NAMALWA (cell line): ENCODE results near the gene MYCBPAP.
"Not testable (repeated sequence)": the region's sequence is repeated elsewhere in the genome, so short reads cannot be mapped to it uniquely, and the experiment has no call there.

Source experiments
- DNase-seq: peaks from one replicate; pipeline ENCODE4 v3.0.0-alpha.2; 2015; ENCODE audit warnings: low spot score

The MYCBPAP gene

GRCh38 chr17:50472286-50472685 is 36.0 kb upstream of the MYCBPAP start:
- no peak for DNase-seq

DNA sequence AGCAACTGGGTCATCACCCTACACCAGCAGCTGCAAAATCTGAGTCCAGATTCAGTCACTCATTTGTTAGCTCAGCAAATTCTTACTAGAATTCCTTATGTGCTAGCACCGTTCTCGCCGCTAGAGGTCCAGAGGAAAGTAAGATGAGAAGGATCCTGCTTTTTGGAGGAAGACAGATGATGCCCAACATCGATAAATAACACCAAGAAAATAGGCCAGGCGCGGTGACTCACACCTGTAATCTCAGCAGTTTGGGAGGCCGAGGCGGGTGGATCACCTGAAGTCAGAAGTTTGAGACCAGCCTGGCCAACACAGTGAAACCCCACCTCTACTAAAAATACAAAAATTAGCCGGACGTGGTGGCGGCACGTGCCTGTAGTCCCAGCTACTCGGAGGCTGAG is 35.5 kb upstream of the MYCBPAP start:
- not testable (repeated sequence) for DNase-seq

DNA sequence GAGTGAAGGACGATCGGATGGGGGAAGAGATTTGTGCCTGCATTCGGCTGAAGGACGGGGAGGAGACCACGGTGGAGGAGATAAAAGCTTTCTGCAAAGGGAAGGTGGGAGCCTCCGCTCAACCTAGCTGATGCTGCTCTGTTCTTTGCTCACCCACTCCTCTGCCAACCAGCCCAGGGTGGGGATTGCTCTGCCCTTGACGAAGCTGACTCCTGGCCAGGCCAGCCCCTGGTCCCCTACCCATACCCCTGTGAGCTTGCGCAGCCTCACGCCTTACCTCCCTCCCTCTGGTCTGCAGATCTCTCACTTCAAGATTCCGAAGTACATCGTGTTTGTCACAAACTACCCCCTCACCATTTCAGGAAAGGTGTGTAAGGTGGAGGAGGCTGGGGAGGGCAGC is 34.3 kb upstream of the MYCBPAP start:
- DNase-seq = no peak

DNA sequence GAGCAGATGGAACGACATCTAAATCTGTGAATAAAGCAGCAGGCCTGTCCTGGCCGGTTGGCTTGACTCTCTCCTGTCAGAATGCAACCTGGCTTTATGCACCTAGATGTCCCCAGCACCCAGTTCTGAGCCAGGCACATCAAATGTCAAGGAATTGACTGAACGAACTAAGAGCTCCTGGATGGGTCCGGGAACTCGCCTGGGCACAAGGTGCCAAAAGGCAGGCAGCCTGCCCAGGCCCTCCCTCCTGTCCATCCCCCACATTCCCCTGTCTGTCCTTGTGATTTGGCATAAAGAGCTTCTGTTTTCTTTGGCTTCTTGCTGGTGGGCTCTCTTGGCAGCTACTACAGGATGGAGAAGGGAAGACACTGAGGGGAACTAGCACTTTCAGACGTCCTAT is 33.7 kb upstream of the MYCBPAP start:
- no peak for DNase-seq

DNA sequence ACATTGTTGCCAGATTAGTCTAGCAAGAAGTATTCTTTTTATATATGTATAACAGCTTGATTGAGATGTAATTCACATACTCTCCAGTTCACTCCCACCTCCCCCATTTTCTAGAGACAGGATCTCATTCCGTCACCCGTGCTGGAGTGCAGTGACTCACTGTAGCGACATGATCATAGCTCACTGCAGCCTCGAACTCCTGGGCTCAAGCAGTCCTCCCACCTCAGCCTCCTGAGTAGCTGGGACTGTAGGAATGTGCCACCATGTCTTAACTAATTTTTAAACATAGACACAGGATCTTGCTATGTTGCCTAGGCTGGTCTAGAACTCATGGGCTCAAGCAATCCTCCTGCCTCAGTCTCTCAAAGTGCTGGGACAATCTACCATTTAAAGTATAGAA is 32.9 kb upstream of the MYCBPAP start:
- DNase-seq = no peak

- DNase-seq = not testable (repeated sequence)
Observed at GRCh38 chr17:50475775-50476544, 32.3 kb upstream of the MYCBPAP start.

DNA sequence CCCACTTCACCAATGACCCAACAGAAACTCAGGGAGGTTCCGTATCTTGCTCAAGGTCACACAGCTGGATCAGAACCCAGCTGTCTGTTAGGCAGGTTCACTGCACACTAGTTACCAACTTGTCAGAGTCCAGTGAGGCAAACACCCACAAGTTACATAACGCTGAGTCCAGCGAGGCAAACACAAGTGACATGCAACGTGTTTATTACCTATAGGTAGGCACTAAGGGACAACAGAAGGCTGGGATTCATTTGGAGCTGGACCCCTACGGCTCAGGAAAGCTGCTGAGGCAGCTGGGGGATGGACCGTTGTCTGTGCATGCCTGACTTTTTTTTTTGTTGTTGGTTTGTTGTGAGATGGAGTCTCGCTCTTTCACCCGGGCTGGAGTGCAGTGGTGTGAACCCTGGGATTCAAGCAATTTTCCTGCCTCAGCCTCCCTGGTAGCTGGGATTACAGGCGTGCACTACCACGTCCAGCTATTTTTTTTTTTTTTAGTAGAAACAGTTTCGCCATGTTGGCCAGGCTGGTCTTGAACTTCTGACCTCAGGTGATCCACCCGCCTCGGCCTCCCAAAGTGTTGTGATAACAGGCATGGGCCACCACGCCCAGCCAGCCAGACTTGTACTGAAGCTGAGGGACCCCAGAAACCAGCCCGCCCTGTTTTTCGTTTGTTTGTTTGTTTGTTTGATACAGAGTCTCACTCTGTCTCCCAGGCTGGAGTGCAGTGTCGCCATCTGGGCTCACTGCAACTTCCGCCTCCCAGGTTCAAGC is 31.5 kb upstream of the MYCBPAP start:
- DNase-seq = no peak

DNA sequence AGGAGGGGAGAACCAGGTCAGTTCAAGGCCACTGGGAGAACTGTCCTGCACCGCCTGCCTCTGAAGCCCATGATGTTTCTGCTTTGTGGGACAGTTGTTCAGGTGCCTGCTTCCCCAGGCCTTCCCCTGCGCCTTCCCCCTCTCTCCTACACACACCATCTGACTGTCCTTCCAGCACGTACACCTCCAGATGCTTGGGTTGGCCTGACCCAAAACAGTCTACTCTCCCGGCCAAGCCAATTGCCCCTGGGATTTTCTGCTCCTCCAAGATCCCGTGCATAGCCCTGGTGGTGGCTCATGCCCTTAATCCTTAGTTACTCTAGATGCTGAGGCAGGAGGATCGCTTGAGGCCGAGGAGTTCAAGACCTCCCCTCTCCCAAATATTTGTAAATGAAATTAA is 30.3 kb upstream of the MYCBPAP start:
- DNase-seq = no peak

DNA sequence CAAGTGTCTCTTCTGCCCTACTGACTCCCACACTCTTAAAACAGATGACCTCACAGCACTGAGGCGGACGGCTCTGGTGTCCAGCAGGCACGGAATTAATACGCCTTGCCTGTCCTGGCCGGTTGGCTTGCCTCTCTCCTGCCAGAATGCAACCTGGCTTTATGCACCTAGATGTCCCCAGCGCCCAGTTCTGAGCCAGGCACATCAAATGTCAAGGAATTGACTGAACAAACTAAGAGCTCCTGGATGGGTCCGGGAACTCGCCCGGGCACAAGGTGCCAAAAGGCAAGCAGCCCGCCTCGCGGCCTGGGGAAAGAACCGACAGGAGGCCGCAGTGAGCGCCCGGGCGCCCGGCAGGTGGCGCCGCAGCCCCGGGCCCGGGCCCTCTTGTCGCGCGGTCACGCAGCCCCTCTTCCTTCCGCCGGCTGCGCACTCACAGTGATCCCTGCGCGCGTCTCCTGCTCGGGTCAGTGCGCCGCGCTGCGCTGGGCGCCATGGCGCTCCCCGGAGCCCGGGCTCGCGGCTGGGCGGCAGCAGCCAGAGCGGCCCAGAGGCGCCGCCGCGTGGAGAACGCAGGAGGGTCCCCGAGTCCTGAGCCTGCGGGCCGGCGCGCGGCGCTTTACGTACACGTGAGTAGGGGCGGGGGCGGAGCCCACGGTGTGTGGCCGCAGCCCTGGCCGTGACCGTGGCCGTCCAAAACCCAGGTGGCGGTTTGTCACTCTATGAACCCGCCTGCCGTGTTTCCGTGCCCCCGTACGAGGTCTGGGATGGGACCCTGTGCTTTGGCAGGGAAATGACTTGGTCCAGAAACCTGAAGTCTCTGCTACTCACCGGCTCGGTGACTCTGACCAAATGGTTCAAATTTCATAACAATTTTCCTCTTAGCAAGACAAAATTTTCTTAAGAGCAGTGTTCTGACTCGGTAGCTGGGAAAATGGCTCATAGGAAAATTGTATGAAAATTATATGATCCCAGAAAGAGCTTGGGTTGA is 29.6 kb upstream of the MYCBPAP start, which contains the start of gene RSAD1:
Gene RSAD1 (plus strand): TSS at position 470 of the 991 bp plus-strand sequence. CDS start 25 bp downstream, at position 495.
- DNase-seq = peak; percentile 95

GRCh38 chr17:50479522-50480141 is 28.6 kb upstream of the MYCBPAP start:
- peak; percentile 88 for DNase-seq

GRCh38 chr17:50480142-50480764 is 28.0 kb upstream of the MYCBPAP start:
- DNase-seq = no peak

- DNase-seq = peak; percentile 24
Observed at GRCh38 chr17:50480854-50481490, 27.3 kb upstream of the MYCBPAP start.

GRCh38 chr17:50481648-50482047 is 26.6 kb upstream of the MYCBPAP start:
- no peak for DNase-seq

DNA sequence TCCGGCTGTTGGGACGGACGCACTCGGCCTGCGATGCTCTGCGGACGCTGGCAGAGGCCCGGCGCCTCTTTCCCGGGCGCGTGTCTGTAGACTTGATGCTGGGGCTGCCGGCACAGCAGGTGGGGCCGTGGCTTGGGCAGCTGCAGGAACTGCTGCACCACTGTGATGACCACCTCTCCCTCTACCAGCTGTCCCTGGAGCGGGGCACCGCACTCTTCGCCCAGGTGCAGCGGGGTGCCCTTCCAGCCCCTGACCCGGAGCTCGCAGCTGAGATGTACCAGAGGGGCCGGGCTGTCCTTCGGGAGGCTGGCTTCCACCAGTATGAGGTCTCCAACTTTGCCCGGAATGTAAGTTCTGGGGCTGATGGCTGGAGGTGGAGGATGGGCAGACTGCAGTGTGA is 26.1 kb upstream of the MYCBPAP start:
- DNase-seq = no peak

- peak; percentile 85 for DNase-seq
Observed at GRCh38 chr17:50482516-50482915, 25.7 kb upstream of the MYCBPAP start.

DNA sequence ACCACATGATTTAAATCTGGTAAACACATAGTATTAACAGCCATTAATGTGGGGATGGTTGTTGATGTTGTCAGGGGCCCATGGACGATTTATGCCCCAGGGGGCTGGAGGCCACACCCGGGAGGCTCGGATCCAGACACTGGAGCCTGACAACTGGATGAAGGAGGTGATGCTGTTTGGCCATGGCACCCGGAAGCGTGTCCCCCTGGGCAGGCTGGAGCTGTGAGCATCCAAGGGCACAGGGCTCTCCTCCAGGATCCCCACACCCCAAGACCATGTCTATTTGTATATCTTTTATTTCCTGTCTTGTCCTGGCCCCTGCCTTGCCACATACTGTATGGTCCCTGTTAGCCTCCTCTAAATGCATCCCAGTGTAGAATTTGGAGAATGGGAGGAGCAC is 25.0 kb upstream of the MYCBPAP start:
- DNase-seq = no peak

DNA sequence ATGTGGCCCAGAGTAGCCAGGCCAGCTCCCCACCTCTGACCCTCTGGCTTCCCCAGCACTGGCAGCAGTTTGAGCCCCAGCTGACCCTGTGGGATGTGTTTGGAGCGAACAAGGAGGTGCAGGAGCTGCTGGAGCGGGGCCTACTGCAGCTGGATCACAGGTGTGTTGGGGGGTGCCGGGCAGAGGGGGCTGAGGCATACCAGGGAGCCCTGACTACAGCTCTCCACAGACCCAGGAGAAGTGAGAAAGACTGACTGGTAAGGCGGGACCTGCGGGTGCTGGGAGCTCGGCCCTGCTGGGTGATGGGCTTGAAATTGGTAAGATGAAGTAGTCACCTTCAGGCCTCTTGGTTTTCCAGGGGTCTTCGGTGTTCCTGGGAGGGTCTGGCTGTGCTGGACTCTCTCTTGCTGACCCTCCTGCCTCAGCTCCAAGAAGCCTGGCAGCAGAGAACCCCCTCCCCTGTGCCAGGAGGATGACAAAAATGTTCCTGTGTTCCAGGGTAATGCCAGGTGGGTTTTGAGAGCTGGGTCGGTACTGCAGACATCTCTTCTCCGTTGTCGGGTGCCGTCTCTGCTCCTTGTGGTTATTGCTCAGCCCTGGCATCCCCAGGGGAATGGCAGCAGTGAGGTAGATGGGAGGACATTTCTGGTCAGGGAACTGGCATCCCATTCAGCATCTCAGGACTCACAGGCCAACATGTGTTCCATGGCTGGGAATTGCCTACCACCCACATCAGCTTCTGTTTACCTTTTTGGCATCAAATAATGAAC is 23.7 kb upstream of the MYCBPAP start:
- no peak for DNase-seq

GRCh38 chr17:50487213-50488096 is 20.8 kb upstream of the MYCBPAP start:
- no peak for DNase-seq

DNA sequence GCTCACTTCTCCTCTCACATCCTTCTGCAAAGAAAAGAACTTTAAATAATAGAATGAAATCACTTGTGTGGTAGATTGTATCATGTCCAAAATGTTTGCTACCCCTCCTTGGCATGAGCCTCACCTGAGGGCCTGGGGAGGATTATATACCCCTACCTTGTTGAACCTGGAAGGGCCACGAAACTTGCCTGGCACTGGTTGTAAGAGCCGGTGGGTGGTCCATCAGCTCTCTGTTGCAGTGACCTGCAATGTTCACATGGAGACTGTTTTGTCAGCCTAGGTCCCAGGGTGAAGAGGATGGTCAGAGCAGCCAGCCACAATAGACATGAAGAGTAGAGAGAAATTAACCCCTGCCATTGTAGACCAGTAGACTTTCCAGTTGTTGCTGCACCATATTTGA is 19.4 kb upstream of the MYCBPAP start:
- no peak for DNase-seq
